ENCODE results near the gene IL27RA.

DNA sequence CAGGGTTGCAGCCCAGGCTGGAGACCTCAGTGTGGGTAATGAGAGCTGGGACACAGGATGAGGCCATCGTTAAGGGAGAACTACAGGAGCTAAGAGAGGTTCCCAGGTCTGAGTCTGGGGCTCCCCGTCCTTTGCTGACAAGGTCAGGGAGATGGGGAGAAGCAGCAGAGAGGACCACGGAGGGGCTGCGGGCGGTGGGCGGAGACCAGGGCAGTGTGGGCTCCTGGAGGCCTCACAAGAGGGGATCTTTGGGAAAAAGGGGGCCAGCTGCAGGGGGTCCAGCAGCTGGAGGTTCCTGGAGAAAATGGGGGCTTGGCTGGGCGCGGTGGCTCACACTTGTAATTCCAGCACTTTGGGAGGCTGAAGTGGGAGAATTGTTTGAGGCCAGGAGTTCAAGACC lies 41.5 kb upstream of the IL27RA start:
- TF ChIP-seq RAD21 (conservative IDR thresholded peaks at IDR 0.05) (no peak), POLR2AphosphoS5 (IDR thresholded peaks at IDR 0.05) (no peak), EZH2 (IDR thresholded peaks at IDR 0.05; ENCODE audit: borderline replicate concordance, insufficient read depth, low read length, poor library complexity, severe bottlenecking) (no peak), TAF1 (IDR thresholded peaks at IDR 0.05; ENCODE audit: low read depth) (no peak), MXI1 (conservative IDR thresholded peaks at IDR 0.05; ENCODE audit: poor library complexity, severe bottlenecking) (no peak), EP300 (conservative IDR thresholded peaks at IDR 0.05; ENCODE audit: poor library complexity, severe bottlenecking) (no peak)
- TF ChIP-seq, protein P1, sequence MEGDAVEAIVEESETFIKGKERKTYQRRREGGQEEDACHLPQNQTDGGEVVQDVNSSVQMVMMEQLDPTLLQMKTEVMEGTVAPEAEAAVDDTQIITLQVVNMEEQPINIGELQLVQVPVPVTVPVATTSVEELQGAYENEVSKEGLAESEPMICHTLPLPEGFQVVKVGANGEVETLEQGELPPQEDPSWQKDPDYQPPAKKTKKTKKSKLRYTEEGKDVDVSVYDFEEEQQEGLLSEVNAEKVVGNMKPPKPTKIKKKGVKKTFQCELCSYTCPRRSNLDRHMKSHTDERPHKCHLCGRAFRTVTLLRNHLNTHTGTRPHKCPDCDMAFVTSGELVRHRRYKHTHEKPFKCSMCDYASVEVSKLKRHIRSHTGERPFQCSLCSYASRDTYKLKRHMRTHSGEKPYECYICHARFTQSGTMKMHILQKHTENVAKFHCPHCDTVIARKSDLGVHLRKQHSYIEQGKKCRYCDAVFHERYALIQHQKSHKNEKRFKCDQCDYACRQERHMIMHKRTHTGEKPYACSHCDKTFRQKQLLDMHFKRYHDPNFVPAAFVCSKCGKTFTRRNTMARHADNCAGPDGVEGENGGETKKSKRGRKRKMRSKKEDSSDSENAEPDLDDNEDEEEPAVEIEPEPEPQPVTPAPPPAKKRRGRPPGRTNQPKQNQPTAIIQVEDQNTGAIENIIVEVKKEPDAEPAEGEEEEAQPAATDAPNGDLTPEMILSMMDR (IDR thresholded peaks at IDR 0.05; ENCODE audit: poor library complexity, severe bottlenecking): no peak
